GM03348 (cell line): ENCODE results near the gene LRRC8E.
"Not testable (repeated sequence)": the region's sequence is repeated elsewhere in the genome, so short reads cannot be mapped to it uniquely, and the experiment has no call there.

ENCODE experiments used
- DNase-seq: peaks from one replicate; pipeline ENCODE4 v3.0.0; 2012; ENCODE audit warnings: low spot score

LRRC8E gene

DNA sequence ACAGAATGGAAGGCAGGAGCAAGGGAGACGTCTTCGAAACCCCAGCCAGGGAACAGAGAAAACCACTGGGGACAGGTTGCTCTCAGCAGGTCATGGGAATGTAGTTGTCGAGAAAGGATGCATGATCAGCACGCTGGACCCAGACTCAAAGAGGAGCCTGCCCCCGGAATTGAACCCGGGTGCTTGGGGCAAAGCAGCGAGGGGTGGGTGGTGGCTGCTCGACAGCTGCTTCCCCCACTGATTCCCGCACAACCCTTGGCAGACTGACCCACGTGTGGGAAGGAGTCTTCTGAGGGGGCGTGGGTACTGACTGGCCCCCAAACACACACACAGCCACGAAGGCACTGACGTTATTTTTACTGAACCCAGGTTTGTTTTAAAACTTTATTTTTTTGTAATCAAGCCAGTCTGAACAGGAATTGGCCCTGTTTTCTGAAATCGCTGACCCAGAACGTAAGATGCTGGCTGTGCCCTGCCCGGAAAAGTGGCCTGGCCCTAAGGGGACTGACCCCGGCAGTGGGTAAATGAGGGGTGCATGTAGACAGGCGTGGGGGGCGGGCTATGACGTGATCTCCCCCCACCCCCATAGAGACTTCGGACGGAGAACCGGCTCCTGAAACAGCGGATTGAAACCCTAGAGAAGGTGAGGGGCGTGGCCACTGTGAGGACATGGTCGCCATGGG lies 32.7 kb upstream of the LRRC8E start:
- DNase-seq: no peak

DNA sequence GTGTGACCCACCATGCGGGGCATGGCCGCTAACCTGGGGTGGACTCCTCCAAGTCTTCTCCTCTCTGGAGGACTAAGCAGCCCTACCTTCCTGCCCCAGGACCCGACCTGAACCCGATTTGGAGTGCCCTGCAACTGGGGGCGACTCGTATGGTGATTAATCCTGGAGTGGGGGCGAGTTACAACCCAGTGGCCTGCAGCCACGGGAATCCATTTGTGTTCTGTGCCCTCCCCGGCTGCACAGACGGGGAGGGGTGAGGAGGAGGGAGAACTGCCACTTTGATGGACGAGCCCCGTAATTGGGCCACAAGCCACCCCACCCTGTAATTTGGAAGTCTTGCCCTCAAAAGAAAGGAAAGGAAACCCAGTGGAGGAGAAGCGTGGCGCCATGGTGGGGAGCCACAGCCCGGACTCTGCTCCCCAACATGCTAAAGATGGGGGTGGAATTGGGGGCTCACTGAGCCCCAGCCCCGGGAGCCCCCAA lies 32.2 kb upstream of the LRRC8E start:
- DNase-seq: no peak

DNA sequence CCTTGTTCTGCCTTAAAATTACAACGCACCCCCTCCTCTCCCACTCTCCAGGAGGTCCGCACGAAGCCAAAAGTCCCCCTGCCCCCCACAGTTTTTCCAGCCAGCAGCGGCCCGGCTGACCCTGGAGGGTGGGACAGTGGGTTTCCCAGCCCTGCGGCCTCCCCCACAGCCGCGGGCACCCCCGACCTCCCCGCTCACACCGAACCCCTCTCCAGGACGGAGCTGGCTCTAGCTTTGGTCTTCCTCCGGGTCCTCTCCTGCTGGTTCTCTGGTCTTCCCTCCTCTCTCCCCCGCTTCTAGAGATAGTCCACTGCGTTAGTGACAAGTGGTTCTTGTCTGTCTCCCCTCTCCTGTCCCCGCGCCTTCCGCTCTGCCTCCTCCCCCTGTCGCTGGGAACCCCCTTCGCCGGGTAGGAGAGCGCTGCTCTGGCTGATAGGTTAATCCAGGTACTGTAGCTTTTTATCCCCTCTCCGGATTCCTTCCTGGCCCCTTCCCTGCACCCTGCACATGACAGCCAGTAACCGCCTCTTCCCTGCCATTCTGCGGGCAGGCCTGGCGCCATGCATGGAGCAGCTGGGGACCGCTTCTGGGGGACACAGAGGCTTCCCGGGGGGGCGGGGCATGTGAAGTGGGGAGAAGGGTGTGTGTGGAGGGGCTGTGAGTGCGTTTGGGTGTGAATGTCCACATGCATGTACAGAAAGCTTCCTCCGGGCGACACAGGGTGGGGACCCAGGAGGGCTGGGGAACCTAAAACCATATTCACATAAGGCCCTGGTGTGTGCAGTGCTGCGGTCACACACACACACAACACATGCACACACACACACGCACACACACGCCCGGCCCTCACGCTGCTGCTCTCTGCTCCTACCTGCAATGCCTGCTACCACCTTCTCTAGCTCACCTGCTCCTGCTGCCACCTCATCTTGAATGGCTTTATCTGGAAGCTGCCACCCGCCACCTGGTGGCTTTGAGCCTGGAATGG lies 31.3 kb upstream of the LRRC8E start:
- DNase-seq: no peak

DNA sequence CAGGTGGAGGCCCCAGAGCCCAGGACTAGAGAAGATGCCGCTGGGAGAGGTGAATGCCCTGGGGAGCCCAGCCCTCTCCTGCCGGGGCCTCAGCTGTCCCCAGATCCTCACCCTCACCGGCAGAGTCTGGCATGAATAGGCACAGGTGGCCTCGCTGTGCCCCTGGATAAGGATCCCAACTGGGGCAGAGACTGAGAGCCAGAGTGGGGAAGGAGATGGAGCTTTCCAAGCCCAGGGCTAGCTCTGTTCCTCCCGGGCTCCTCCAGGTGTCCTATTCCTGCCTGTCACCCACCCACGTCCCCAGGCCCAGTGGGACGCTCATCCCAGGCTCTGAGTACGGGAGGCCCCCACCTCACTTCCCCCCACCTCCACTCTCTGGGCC lies 30.6 kb upstream of the LRRC8E start:
- no peak for DNase-seq

DNA sequence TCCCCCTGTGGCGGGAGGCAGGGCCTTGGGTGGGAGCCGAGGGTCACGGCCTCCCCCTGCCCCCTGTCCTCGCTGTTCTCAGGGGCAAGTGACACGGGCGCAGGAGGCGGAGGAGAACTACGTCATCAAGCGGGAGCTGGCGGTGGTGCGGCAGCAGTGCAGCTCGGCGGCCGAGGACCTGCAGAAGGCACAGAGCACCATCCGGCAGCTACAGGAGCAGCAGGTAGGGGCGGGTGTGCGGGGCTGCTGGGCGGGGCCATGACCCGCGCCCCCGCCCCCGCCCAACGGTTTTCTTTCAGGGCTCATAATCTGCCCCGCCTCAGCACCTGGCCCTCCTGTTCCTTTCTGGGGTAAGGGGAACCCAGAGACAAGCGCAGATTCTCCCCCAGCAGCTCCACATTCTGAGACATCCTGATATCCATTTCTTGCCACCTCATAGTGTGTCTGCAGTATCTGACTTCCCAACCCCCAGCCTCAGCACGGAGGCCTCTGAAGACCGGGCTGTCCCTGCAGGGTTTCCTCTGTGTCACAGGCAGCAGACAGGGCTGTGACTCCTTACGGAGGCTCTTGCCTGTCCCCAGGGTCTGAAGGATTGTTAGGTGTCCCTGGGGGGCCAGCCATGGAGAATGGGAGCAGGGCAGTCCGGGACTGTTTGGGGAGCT lies 30.1 kb upstream of the LRRC8E start:
- DNase-seq: no peak

DNA sequence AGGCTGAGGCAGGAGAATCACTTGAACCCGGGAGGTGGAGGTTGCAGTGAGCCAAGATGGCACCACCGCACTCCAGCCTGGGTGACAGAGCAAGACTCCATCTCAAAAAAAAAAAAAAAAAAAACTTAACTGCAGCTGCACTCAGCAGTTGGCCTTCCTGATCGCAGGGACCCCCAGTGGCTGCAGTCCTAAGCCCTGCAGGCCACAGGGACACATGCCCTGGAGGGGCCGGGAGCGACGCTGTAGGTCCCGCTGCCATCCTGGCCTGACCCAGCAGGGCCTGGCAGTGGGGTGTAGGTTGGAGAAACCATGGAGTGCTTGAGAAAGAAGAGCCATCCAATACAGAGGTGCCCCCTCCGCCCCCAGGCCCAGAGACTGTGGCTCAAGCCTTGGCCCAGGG lies 29.2 kb upstream of the LRRC8E start:
- not testable (repeated sequence) for DNase-seq

DNA sequence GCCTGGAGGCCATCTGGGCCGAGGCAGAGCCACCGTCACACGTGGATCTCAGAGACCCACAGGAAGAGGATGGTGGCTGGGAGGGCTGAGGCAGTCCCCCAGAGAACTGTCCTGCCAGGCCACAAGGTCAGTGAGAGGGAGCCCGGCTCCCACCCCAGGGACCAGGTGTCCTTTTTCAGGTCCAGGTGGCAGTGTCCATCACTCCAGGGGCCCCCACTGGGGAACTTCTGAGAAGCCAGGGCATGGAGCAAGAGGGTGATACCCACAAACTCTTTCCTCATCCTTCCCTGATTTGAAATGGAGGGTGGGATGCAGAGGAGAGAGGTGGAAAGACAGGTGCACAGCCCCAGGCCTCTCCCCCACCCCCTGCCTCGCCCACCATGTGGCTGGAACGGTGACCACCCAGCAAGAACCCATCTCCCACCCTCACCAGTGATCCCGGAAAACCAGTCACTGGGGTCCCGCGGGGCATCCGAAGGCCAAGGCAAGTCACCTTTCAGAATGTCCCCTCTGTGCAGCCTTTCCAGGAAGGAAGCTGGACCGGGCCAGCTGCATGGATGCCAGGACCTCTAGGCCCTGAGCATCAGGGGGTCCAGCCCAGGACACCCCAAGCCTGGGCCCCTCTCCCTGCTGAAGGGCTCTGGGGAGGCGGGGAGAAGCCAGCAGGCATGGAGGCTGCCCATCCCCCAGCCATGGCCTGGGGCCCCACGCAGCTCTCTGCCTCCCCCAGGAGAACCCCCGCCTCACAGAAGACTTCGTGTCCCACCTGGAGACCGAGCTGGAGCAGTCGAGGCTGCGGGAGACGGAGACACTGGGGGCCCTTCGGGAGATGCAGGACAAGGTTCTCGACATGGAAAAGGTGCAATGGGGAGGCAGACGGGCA lies 28.2 kb upstream of the LRRC8E start:
- DNase-seq: no peak

DNA sequence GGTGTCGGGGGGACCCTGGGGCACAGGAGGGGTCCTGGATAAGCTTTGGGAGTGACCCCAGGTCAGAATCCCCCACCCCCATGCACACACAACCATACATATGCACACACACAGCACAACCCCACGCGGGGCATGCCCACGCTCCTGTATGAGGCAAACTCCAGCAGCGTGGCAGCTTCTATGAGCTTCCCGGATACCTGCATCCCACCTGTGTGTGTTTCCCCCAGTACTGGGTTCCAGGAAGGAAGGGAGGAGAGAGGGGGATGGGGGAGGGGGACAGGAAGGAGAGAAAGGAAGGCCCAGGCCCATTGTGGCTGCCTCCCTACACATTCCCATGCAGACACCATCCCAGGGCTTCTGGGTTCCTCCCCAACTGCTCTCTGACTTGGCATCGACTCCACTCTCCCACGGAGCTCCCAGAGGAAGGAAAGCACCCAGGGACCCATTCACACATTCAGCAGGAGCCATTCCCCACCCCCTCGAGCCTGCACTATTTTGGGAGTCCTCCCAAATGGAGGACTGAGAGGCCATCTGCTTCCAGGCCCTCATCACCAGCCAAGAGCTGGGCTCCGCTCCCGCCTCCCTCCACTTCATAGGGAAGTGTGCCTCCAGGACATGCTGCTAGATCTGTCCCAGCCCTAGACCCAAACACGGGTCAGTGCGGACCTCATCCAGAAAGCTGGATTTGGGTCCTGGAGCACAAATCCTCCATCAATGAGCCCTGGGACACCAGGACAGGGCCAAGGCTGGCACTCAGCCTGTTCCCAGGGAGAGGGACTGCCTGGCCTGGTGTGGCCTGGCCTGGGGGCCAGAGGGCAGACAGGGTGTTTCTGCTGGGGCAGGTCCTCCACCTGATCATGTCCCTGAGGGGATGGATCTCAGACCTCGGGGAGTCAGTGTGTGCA lies 27.3 kb upstream of the LRRC8E start:
- DNase-seq: no peak

DNA sequence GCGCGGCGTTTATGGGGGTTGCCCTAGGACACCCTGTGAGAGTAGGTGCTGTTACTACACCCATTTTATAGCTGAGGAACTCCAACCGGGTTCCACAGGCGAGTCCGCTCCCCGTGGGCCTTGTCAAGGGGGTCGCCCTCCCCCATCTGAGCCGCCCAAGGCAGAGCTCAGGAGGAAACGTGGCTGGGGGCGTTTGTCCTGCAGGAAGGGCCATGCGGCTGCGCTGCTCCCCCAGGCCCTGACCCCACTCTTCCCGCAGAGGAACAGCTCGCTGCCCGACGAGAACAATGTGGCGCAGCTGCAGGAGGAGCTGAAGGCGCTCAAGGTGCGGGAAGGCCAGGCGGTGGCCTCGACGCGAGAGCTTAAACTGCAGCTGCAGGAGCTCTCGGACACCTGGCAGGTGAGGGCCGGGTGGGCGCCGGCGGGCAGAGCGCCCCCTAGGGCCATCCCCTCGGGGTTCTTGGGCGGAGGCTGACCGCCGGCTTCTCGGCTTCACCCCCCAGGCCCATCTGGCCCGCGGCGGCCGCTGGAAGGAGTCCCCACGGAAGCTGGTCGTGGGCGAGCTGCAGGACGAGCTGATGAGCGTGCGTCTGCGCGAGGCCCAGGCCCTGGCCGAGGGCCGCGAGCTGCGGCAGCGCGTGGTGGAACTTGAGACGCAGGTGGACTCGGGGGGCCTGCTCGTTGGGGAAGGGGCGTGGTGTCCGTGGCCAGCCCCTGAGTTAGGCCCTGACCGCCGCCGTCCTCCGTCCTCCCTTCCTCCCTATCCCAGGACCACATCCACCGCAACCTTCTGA lies 26.5 kb upstream of the LRRC8E start:
- no peak for DNase-seq

DNA sequence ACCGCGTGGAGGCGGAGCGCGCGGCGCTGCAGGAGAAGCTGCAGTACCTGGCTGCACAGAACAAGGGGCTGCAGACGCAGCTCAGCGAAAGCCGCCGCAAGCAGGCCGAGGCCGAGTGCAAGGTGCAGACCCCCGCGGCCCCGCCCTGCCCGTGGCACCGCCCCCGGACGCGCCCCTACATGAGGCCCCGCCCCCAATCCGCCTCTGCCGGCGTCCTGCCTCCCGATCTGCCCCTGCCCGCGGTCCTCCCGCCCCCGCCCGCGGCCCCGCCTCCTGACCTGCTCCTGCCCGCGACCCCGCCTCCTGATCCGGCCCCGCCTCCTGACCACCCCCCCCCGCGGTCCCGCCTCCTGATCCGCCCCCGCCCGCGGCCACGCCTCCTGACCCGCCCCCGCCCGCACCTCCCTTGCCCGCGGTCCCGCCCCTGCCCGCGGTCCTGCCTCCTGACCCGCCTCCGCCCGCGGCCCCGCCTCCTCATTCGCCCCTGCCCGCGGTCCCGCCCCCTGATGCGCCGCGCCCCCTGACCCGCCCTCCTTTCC lies 25.8 kb upstream of the LRRC8E start:
- DNase-seq: peak; percentile 75

DNA sequence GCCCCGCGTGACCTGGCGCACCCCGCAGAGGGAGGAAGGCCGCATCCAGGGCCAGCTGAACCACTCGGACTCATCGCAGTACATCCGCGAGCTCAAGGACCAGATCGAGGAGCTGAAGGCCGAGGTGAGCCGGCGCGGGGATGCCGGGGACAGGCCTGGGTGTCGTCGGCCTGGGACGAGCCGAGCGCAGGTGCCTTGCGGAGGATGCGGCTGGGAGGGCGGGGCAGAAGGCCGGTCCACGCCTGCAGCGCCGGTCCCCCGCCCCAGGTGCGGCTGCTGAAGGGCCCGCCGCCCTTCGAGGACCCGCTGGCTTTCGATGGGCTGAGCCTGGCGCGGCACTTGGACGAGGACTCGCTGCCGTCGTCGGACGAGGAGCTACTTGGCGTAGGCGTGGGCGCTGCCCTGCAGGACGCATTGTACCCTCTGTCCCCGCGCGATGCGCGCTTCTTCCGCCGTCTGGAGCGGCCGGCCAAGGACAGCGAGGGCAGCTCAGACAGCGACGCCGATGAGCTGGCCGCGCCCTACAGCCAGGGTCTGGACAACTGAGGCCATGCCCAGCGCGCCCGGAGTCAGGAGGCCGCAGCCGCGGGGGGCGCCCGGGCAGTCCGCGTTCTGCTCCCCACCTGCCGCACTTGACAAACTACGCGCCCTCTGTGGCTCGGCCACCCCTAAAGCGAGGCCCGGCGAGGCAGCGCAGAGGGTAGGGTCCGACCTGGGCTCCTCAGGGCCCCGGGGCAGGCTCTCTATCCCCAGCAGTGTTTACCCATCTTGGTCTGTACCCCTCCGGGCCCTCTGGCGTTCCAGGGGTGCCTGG lies 24.9 kb upstream of the LRRC8E start:
- DNase-seq: no peak

DNA sequence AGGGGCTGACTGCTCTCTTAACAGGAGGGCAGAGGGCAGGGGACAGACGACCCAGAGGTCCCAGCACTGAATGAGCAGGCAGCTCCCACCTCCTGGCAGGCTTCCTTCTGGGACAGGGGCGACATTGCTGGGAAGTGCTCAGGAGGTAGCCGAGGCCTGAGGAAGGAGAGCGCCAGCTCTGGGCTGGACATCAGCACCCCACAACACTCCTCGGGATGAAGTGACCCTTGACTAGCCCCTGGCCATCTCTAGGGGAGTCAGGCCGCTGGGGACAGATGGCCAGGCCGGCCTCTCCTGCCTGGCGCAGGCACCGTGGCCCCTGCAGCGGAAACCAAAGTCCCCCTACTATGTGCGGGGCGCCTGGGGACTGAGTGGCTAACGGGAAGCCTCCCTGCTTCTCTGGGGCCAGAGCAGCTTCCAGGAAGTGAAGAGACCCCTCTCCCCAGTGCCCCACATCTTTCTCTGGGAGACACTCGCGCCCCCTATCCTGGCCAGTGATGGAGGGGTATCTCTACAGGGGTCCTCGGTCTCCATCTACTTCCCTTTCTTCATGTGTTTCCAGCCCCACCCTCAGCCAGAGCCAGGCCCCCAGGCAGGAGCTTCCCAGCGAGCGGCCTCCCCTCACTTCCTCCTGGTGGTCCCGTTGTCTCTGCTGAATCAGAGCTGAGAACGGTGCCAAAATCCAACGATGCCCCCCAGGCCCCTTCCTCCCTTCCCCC lies 24.2 kb upstream of the LRRC8E start:
- no peak for DNase-seq

DNA sequence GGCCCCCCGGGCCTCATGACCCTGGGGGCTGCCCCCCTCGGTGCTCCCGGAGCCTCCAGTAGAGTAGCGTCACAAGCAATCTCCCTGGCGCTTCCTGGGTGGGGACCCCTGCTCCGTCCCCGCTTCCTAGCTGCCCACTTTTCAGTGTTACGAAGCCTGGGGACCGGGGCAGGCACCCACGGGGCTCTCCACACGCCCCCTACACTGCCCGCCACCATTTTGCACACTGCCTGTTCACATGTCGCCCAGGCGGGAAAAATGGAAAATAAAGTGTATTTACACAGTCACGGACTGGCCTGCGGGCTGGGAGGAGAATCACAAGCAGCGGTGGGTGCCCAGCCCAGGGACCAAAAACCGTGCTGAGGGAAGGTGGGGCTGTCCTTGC lies 23.6 kb upstream of the LRRC8E start:
- DNase-seq: no peak

DNA sequence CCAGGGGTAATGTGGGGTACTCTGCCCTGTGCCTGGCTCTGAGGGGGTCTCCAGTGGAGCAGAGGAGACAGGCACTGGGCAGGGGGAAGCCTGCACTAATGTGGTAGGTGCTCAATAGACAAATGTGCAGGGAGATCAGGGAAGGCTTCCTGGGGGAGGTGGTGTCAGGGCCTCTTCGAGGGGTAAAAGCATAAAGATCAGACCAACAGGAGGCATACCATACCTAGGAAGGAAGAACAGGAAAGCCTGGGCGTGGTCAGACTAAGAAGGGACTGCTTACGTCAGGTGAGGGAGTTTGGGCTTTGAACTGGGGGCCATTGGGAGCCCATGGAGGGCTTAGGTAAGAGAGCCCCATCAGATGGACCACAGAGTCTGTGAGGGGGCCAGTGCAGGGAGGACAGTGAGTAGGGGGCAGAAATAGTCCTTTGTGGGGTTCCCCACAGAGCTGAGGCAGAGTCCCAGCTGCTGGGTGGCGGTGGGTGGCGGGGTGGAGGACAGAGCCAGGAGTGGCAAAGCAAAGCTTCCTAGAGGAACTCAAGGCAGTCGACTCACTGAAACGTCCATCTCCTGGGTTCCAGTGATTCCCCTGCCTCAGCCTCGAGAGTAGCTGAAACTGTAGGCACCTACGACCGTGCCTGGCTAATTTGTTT lies 22.9 kb upstream of the LRRC8E start:
- DNase-seq: no peak

DNA sequence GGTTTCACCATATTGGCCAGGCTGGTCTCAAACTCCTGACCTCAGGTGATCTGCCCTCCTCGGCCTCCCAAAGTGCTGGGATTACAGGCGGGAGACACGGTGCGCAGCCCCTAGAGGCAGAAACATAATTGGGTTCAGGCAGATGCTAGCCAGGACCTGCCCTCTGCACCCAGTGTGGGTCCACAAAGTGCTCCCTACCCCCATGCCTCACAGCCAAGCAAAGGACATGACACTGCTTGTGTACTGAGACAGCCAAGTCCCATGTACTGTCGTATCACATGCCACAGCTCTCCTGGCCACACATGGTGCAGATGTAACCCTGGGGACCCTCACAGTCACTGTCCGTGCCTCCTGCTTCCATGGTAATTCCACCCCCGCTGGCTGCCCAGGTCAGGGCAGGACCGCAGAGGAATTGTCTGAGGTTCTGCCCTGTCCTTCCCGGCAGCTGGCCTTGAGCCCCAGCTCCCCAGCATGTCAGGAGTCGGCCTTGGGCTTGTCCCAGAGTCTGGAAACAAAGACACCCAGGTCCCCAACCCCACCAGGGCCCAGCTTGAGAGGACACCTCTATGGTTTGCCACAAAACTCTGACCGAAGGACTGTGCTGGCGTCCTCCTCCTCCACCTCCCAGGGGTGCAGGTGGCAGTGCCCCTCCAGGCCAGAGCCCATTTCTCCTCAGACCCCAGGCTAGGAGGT lies 21.8 kb upstream of the LRRC8E start:
- no peak for DNase-seq

DNA sequence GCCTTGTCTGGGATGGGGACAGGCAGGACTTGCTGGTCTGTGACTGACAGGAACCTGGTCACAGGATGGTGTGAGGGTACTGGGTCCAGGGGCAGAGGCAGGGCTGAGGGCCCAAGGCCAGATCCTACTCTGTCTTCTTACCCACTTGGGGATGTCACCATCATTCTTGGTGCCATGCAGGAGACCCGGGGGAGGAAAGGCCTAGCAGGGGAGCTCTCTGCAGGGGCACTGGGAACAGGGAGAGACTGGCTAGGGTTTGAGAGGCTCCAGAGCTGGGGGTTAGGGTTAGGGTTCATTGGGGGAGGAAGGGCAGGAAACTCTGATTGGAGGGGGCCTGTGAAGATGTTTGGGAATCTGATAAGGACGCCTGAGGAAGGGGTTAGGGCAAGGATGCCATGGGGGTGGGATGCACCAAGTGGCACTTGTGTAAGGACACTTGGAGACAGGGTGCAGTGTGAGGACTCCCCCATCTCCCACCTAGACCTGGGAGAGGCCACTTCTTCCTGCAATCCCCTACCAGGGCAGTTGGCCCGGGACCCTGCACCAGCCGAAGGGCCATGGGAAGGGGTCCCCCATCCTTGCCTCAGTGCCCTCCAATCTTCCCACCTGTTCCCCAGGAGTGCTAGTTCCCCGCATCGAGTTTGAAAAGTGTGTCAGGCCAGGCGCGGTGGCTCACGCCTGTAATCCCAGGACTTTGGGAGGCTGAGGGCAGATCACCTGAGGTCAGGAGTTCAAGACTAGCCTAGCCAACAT lies 21.0 kb upstream of the LRRC8E start:
- DNase-seq: no peak
